Right renal cortex interstitium (tissue), 3 donors: ENCODE measurements around the gene NTSR1. TPM values are rescaled to one million over a fixed set of nuclear protein-coding genes. Genes with fewer than 3 reads are reported as not detected.

Source experiments
- DNase-seq, 3 donors: peaks; one replicate each; pipeline ENCODE4 v3.0.0-alpha.2; 2013; ENCODE audit warnings: low read depth in 3 of 3, low spot score in 2 of 3
- polyA plus RNA-seq, 3 donors: library from polyadenylated mRNA; unstranded; fragments of 120-200 nt; gene quantifications; one replicate each; pipeline ENCODE4 v1.2.1, GENCODE V29; 2013; ENCODE audit not compliant: insufficient read length in 3 of 3

Gene NTSR1
- polyA plus RNA-seq, 3 donors: 0.96 to 1.2 (median 1.0) TPM

GRCh38 chr20:62752671-62753501 lies 44.2 kb downstream of the NTSR1 start:
- DNase-seq: no peak

- DNase-seq: no peak
Observed at GRCh38 chr20:62753626-62754025, 45.0 kb downstream of the NTSR1 start.

GRCh38 chr20:62754122-62754990 lies 45.7 kb downstream of the NTSR1 start:
- no peak for DNase-seq

- DNase-seq: no peak
Observed at GRCh38 chr20:62754991-62755356, 46.3 kb downstream of the NTSR1 start.

- DNase-seq: no peak
Observed at GRCh38 chr20:62755817-62756724, 47.4 kb downstream of the NTSR1 start.

- no peak for DNase-seq
Observed at GRCh38 chr20:62758226-62758912, 49.7 kb downstream of the NTSR1 start.

- no peak for DNase-seq
Observed at GRCh38 chr20:62759981-62760431, 51.4 kb downstream of the NTSR1 start.

- no peak for DNase-seq
Observed at GRCh38 chr20:62760471-62760855, 51.8 kb downstream of the NTSR1 start.

GRCh38 chr20:62760856-62761758 lies 52.5 kb downstream of the NTSR1 start:
- DNase-seq: no peak

- DNase-seq: no peak
Observed at GRCh38 chr20:62761759-62762131, 53.1 kb downstream of the NTSR1 start.

GRCh38 chr20:62762376-62762775 lies 53.7 kb downstream of the NTSR1 start:
- no peak for DNase-seq

GRCh38 chr20:62762801-62763368 lies 54.2 kb downstream of the NTSR1 start:
- DNase-seq: no peak

- no peak for DNase-seq
Observed at GRCh38 chr20:62763404-62763803, 54.8 kb downstream of the NTSR1 start.

- DNase-seq: no peak
Observed at GRCh38 chr20:62764156-62764935, 55.7 kb downstream of the NTSR1 start.

GRCh38 chr20:62765021-62765420 lies 56.4 kb downstream of the NTSR1 start:
- no peak for DNase-seq

GRCh38 chr20:62765432-62766070 lies 56.9 kb downstream of the NTSR1 start:
- no peak for DNase-seq

- DNase-seq: no peak
Observed at GRCh38 chr20:62766071-62766450, 57.4 kb downstream of the NTSR1 start.

GRCh38 chr20:62766716-62767115 lies 58.1 kb downstream of the NTSR1 start:
- DNase-seq: no peak
